Adrenal gland (tissue), 12 donors: Measurements from ENCODE around the gene CDKN3. TPM values are rescaled to one million over a fixed set of nuclear protein-coding genes. Genes with fewer than 3 reads are reported as not detected.
"Not testable (repeated sequence)": the region's sequence is repeated elsewhere in the genome, so short reads cannot be mapped to it uniquely, and the experiment has no call there.

ENCODE experiments used
- DNase-seq, 7 donors: peaks; one replicate each; pipeline ENCODE4 v3.0.0-alpha.2; 2019 to 2020
- H3K27ac ChIP-seq, 5 donors: fragments of 200-600 bp; sonication (generic) in 4 of 5; 1 replicate in 3 of 5; 2 replicates in 2 of 5; pipeline versions ENCODE4 v1.5.1 to v1.8.0; 2016 to 2020; ENCODE audit warnings: mild to moderate bottlenecking in 1 of 5
- H3K27me3 ChIP-seq: fragments of 200-600 bp; 2 replicates; pipeline ENCODE4 v1.8.0; 2021
- H3K36me3 ChIP-seq, 2 donors: fragments of 200-600 bp; replicated peaks in 1 of 2; 1 replicate in 1 of 2; 2 replicates in 1 of 2; pipeline versions ENCODE4 v1.5.1 to v1.8.0; 2018 to 2022
- H3K4me1 ChIP-seq, 2 donors: fragments of 200-600 bp; replicated peaks in 1 of 2; 1 replicate in 1 of 2; 2 replicates in 1 of 2; pipeline versions ENCODE4 v1.5.1 to v1.8.0; 2018 to 2021
- H3K4me3 ChIP-seq, 4 donors: fragments of 200-600 bp; sonication (generic) in 3 of 4; one replicate each; pipeline ENCODE4 v1.5.1; 2016 to 2018
- H3K9me3 ChIP-seq, 3 donors: fragments of 200-600 bp; sonication (generic) in 1 of 3; replicated peaks in 1 of 3; 1 replicate in 2 of 3; 2 replicates in 1 of 3; pipeline versions ENCODE4 v1.5.1 to v1.8.0; 2016 to 2021
- CTCF ChIP-seq, 6 experiments: fragments of 450-650 bp in 4 of 6; fragments of 200-600 bp in 2 of 6; sonication (generic) in 1 of 6; IDR thresholded peaks; 1 replicate in 5 of 6; 2 replicates in 1 of 6; pipeline versions ENCODE4 v1.5.1 to v1.8.0; 2016 to 2021; ENCODE audit warnings: antibody characterized with exemption in 6 of 6, mild to moderate bottlenecking in 2 of 6, moderate library complexity in 1 of 6
- POLR2A ChIP-seq, 2 donors: fragments of 450-650 bp; IDR thresholded peaks; one replicate each; pipeline ENCODE4 v1.6.1; 2017; ENCODE audit warnings: antibody characterized with exemption in 2 of 2, mild to moderate bottlenecking in 2 of 2, moderate library complexity in 1 of 2
- WGBS, 4 donors: extraction: QIAGEN DNeasy Blood & Tissue Kit in 2 of 4; methylation state at CpG; one replicate each; pipeline versions ENCODE4 v1.1.5 to v1.1.7; 2013 to 2017; 5-methylcytosine and 5-hydroxymethylcytosine counted together
- intact Hi-C, 2 donors: fragments of 100-400 bp; cut with DNase I; formaldehyde crosslinking; loops; one replicate each; pipeline versions ENCODE4 v1.14.1 to v1.15.0; 2022 to 2023
- polyA plus RNA-seq, 3 donors: library from polyadenylated mRNA; stranded (reverse); fragments of 200-250 nt in 2 of 3; fragments of 350-450 nt in 1 of 3; fragmentation: Illumina TruSeq in 1 of 3; extraction: RNeasy Lipid Tissue Mini Kit (QIAGEN cat#74804) in 1 of 3; gene quantifications; one replicate each; pipeline ENCODE4 v1.2.3, GENCODE V29; 2013 to 2014
- total RNA-seq, 9 donors: library from RNA; depleted of rRNA in 4 of 9; stranded (reverse); fragments of >200 nt in 4 of 9; fragments of 120-200 nt in 1 of 9; fragmentation: NEBNext Ultra II Directional in 1 of 9; extraction: Animal tissue kit (Norgen Biotek cat#: 25700) in 1 of 9; gene quantifications; one replicate each; pipeline versions ENCODE4 v1.1.0 to v1.2.4, GENCODE V29; 2013 to 2023
- donor health status: healthy with polysubstance abuse.
- donor health status: Bipolar disorder and iron deficiency.
- donor health status: DM: yes; HTN: yes; CAD: no.
- donor health status: DM: no; HTN: no; CAD: no.
- donor health status: DM: no; HTN: no; CAD: no.
- donor health status: DM: yes; HTN: yes; CAD: no.

Gene CDKN3
- total and polyA plus RNA-seq, 12 donors: 0.46 to 16.4 (median 2.1) TPM; not detected in 1

- H3K4me1 ChIP-seq: no peaks in the 10 kb centered on the region
- no peaks in the 10 kb centered on the region for H3K36me3 ChIP-seq
- no peak overlapping the region for H3K27ac ChIP-seq
- 38 to 64% (median 51%) methylated on average over 3 of the region's 3 CpGs for WGBS, 4 donors
- intact Hi-C loops: no loop called here
- TF ChIP-seq POLR2A (IDR thresholded peaks at IDR 0.05) (no peak), CTCF (IDR thresholded peaks at IDR 0.05) (no peak)
- DNase-seq: no peak
- no peaks in the 10 kb centered on the region for H3K9me3 ChIP-seq
- no peaks in the 10 kb centered on the region for H3K27me3 ChIP-seq
- no peak overlapping the region for H3K4me3 ChIP-seq
Measured at GRCh38 chr14:54451961-54452360, 55.2 kb downstream of the CDKN3 start.

GRCh38 chr14:54453252-54453651, 56.4 kb downstream of the CDKN3 start:
- TF ChIP-seq POLR2A (IDR thresholded peaks at IDR 0.05) (no peak), CTCF (IDR thresholded peaks at IDR 0.05) (no peak)
- Histone ChIP-seq H3K4me1 (no peaks in the 10 kb centered on the region), H3K9me3 (no peaks in the 10 kb centered on the region), H3K36me3 (no peaks in the 10 kb centered on the region), H3K27me3 (no peaks in the 10 kb centered on the region), H3K27ac (no peak overlapping the region), H3K4me3 (no peak overlapping the region)
- no peak for DNase-seq
- intact Hi-C loops: no loop called here
- WGBS, 4 donors: 96 to 99% (median 98%) methylated on average over 3 of the region's 3 CpGs

GRCh38 chr14:54453990-54454389, 57.2 kb downstream of the CDKN3 start:
- H3K36me3 ChIP-seq, H3K27me3 ChIP-seq, intact Hi-C loops, DNase-seq, H3K9me3 ChIP-seq, H3K4me1 ChIP-seq, H3K4me3 ChIP-seq, H3K27ac ChIP-seq: not testable (repeated sequence)
- 90 to 96% (median 93%) methylated on average over 5 of the region's 5 CpGs for WGBS, 4 donors

GRCh38 chr14:54455363-54455762, 58.6 kb downstream of the CDKN3 start:
- Histone ChIP-seq H3K27ac (no peak overlapping the region), H3K27me3 (no peaks in the 10 kb centered on the region), H3K9me3 (no peaks in the 10 kb centered on the region), H3K36me3 (no peaks in the 10 kb centered on the region), H3K4me3 (no peak overlapping the region), H3K4me1 (no peaks in the 10 kb centered on the region)
- 79 to 96% (median 90%) methylated on average over 1 of the region's 1 CpG for WGBS, 4 donors
- TF ChIP-seq POLR2A (IDR thresholded peaks at IDR 0.05) (no peak), CTCF (IDR thresholded peaks at IDR 0.05) (no peak)
- intact Hi-C loops: no loop called here
- no peak for DNase-seq

- H3K4me1 ChIP-seq, DNase-seq, H3K9me3 ChIP-seq, H3K4me3 ChIP-seq, intact Hi-C loops, H3K27me3 ChIP-seq, H3K36me3 ChIP-seq, H3K27ac ChIP-seq: not testable (repeated sequence)
- WGBS, 4 donors: 42 to 55% (median 46%) methylated on average over 1 of the region's 1 CpG
Measured at GRCh38 chr14:54456820-54457608, 60.2 kb downstream of the CDKN3 start.
